ENCODE data around the gene CD79A.

DNA sequence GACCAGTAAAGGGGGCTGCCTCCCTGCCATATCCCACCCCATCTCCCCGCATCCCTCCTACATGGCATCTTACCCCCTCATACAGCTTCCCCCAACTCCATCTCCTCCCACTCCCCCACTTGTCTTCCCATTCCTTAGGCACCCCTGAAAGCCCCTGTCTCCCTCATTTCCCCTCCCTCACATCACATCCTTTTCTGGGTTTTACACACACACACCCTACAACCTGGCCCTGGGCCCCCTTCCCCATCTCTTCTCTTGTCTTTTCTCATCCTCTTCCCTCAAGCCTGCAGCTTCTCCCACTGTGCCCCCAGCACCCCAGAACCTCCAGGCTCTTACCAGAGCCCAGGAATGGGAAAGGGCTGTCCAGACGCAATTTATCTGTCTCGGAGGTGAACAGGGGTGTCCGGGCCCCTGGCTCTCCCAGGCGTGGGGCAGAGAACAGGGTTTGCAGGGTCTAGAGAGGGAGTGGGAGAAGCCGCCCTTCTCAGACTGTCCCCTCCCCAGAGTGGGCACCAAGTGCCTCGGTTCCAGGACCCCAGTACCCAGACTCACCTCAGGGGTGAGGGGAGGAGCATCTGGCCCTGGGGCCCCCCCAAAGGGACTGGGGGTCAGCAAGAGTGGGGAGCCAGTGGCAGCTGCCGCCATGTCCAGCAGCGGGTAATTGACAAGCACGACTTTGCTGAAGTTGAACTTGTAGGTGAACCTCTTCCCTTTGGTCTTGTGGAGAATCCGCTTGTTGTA lies 31.8 kb downstream of the CD79A start:
- TF ChIP-seq POLR2AphosphoS5 (IDR thresholded peaks at IDR 0.05; ENCODE audit: low read depth, low read length) (no peak), TAF1 (IDR thresholded peaks at IDR 0.05; ENCODE audit: borderline replicate concordance, insufficient read depth, low read length) (no peak)

Data from PFSK-1 (cell line).